HG03135 (cell line): ENCODE data around the gene UACA.

Experiments used
- ATAC-seq: cut with Tn5 transposase; IDR thresholded peaks from one replicate; pipeline ENCODE4 v1.9.1; 2021; ENCODE audit warnings: mild to moderate bottlenecking, moderate library complexity; ENCODE audit not compliant: unreplicated experiment

Gene UACA

DNA sequence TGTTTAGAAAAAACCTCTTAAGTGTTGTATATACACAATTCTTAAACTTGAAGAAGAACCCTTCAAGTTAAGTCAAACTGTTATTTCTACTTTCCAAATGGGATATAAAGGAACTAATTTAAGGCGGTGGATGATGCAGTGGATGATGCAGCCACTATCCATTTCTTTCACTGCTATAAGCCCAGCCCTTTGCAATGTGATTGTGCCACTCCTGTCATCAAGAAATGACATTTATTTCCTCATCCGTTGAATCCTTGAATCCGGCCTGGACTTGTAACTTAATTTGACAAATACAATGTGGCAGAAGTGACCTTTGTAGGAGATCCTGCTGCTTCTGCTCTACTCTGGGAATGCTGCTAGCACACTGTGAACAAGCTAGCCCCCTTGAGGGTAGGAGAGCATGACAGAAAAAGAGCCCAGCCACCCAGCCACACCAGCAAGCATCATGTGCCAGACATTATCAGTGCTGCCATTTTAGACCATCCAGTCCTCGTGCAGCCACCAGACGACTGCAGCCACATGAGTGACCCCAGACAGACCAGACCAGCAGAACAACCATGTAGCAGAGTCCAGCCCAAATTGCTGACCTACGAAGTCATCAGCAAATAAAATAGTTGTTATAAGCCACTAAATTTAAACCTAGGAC lies 47.4 kb downstream of the UACA start:
- ATAC-seq: no peak

GRCh38 chr15:70714565-70714964 lies 48.8 kb downstream of the UACA start:
- ATAC-seq: no peak

DNA sequence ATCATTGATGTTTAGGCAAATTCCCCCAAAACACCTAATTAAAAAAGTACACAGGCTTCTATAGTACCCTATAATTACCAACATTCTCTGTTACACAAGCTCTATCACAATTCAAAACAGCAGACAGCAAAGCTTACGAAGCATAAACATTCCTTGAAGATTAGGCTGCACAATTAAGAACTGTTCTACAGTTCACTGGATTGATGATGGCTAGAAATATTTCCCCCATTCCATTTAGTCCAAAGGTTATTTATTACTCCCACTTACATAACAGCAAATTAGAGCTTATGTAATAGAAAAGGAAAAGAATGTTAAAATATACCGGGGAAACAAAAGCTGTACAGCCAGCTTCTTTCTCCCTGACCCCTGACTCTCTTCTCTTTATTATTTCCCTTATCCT lies 49.3 kb downstream of the UACA start:
- no peak for ATAC-seq

DNA sequence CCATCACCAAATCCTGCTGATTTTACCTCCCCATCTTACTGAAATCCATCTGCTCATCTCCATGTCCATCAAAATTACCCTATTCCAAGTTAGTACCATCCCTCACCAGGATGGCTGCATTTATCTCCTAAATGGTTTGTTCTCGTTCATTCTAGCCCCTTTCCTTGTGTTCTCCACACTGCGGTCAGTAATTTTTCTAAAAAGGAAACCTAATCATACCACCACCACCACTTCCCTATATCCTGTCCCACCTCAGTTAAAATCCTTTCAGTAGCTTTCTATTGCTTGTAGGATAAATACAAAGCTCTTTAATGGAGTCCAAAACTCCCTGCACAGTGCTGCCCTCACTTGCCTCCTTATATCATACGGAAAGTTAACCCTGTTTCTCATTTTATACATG lies 51.1 kb downstream of the UACA start:
- ATAC-seq: no peak

- no peak for ATAC-seq
These were observed 52.6 kb downstream of the UACA start for GRCh38 chr15:70710714-70711113.

- no peak for ATAC-seq
These were observed 54.5 kb downstream of the UACA start for GRCh38 chr15:70708839-70709238.

- no peak for ATAC-seq
These were observed 55.6 kb downstream of the UACA start for GRCh38 chr15:70707686-70708300.

DNA sequence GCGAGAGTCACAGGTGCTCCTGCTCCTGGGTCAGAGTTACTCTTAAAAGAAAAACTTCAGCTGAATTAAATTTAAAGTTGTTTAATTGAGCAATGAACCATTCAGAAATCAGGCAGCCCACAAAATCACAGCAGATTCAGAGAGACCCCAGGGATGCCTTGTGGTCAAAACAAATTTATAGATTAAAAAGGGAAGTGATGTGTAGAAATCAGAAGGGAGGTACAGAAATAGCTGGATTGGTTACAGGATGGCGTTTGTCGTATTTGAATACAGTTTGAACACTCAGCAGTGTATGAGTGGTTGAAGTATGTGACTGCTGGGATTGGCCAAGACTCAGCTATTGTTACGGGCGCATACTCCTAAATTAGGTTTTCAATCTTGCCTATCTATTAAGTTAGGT lies 58.6 kb downstream of the UACA start:
- ATAC-seq: no peak

DNA sequence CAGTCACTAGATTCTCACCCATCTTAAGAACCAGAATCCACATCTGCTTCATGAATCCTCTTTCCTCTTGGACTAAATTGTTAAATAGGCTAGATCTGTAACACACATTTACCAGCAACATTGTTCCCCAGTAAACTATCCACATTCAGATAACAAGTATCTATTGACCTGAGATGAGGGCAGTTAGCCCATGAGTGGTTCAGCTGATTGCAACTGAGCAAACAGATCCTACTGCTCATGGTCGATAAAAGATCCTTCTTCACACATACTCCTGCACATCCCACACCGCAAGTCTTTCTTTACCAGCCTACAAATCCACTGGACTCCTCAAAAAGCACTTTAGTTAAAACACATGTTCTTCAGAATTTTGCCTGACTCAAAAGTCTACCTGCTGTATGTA lies 59.2 kb downstream of the UACA start:
- ATAC-seq: no peak

DNA sequence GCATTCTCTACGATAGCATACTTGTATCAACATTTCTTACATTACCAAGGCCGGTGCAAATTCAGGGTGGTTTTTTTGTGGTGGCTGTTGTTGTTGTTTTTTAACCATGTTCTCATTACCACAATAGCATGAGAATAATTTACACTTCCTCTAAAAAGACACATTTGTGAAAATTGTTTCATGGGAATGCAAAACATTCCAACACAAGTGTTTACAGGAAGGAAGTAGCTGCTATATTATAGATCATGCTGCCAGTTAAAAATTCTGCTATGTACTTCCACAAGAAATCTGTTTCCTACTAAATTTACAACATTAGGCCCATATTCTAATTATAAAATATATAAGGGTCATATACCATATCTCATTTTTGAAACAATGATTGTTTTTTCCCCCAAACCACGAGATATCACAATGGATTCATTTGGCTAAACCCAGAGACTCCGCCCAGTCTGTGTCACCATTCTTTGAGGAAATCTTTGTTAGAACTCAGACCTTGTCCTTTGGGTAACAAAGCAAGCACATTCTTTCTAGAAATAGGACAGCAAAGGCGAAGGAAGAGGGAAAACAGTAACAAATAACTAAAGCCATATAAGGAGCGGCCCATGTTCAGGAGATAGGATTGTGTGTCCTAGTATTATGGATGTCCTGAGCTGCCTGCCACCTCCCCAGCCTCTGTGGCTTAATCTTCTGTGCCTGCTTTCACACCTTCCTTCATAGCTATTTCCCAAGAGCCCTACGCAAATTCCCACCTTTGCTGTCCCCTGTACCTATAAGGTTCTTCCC lies 60.1 kb downstream of the UACA start:
- ATAC-seq: no peak

GRCh38 chr15:70702584-70702983 lies 60.8 kb downstream of the UACA start:
- no peak for ATAC-seq

DNA sequence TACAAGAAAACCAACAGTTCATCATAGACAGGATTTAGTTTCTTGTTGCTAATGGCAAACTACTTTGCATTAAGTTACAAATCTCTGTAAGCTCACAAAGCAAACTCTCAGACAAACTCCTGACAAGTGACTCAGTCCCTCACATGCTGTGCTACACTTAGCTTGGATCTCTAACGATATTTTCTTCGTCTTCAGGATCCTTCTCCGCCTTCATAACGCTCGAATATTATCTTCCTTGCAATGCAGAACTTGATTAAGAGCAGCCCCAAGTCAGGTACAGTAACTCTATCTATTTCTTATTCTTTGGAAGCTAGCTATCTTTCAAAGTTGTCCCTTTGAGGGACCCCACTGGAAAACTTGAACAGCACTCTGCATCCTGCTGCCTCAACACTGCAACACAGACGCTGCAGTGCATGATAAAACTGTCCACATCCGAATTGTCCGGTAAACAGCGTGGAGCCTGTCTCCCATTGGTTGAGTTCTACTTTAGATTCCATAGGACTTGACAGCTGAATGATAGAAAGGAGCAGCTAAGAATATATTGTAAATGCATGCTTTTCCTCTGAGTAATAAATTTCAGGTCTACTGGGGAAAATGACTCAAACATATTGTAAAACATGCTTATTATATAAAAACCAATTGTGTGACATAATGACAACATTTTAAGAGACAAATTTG lies 61.3 kb downstream of the UACA start:
- no peak for ATAC-seq

DNA sequence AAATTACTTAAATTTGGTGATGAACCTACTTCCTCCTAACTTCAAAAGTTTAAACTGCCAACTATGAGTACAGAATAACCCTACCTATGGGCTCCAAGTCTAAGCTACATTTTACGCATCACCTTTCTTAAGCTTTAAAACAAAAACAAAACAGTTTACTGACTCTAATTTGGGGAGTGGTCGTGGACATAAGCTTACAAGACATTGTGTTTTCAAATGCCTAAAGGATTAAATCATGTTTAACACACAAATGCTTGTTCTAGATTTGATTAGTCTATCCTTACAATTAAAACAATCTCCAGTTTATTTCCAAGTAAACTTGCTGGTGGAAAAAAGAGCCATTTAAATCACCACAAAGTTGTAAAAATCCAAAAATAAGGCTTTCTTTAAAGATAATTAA lies 62.2 kb downstream of the UACA start:
- no peak for ATAC-seq

DNA sequence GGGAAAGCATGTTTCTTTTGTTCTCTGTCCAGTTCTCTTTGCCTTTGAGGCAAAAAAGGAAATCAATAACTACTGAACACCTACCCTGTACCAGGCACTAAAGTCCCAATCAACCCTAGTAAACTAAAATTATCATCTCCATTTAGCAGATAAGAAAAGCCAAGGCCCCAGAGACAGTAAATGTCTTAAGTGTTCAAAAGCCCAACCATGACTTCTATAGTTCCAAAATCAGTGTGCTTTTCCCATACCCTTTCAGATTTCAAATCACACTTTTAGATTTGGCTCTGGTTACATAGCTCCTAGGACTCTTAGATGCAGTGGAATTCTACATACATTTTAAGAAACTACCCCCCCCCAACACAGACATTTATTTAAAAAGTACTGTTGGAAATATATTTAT lies 63.5 kb downstream of the UACA start:
- ATAC-seq: no peak

- ATAC-seq: no peak
These were observed 64.4 kb downstream of the UACA start for GRCh38 chr15:70698836-70699390.

DNA sequence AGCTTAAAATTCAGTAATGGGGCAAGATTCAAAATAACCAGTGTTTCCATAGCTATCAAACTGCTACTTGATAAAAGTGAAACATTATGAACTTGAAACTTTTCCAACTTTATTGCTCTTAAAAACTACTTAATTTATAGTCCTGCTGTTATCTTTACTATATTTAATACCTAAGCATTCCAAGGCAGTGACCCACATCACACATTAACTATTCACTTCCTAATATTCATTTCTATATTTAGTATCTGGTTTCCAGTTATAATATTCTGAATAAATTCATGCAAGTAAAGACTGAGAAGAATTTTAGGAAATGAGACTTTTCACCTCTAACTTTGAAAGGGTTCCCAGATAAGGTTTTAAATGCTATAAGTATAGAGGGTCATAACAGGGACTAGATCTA lies 64.9 kb downstream of the UACA start:
- ATAC-seq: no peak

DNA sequence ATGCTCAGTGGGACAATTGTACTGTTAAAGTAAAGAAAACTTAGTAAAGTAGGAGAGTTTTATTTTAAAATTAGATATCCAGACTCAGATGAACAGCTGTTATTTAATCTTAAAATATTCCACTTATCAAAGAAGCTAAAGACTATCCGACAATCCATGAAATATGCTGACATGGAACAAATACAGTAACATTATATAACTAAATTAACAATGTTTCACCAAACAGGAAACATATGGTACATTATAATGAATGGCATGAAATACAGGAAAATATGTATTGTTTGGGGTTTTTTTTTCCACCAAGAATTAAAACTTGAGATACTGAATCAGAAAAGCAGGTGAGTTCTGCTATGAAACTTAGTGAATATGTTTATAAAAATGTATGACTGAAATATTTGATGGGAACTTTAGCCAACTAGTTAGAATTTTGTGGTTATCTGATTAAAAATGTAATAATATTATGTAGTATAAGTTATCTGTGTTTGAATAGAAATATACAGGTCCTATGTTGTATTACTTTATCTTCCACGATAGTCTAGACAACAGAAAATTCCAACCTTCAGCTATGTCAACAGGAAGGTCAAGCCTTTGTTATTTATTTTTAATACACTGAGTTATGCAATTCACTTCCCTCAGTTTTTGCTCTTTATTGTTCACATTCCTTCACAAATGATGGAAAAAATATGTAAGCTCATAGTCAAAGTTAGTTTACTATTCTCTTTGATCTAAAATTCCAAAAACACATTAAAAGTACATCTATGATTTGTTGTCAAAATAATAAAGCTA lies 72.7 kb downstream of the UACA start:
- ATAC-seq: no peak

GRCh38 chr15:70690021-70690420 lies 73.3 kb downstream of the UACA start:
- ATAC-seq: no peak

DNA sequence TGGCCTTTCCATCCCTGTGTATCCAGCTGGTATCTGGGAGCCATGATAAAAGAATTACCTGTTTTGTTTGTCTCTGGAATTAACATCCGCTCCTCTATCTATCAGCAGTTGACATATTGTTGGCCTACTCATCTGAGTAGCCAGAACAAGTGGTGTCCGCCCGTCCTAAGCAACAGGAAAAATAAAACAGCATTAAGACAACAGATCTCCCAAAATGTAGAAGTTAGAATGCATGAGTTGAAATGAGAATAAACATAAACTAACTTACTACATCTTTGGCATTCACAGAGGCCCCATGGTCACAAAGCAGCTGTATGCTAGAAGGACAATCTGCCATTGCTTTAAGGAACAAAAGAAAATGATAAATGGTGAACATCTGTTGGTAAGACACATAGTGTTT lies 75.9 kb downstream of the UACA start:
- ATAC-seq: no peak

- no peak for ATAC-seq
These were observed 82.5 kb downstream of the UACA start for GRCh38 chr15:70680817-70681216.

- ATAC-seq: no peak
These were observed 83.5 kb downstream of the UACA start for GRCh38 chr15:70679919-70680231.
